GM19397 (cell line): ENCODE measurements around the gene SLC25A18.
"Not testable (repeated sequence)": the region's sequence is repeated elsewhere in the genome, so short reads cannot be mapped to it uniquely, and the experiment has no call there.

Experiments
- ATAC-seq: cut with Tn5 transposase; IDR thresholded peaks from one replicate; pipeline ENCODE4 v1.9.1; 2021; ENCODE audit warnings: mild to moderate bottlenecking, moderate library complexity; ENCODE audit not compliant: unreplicated experiment

Gene SLC25A18, protein sequence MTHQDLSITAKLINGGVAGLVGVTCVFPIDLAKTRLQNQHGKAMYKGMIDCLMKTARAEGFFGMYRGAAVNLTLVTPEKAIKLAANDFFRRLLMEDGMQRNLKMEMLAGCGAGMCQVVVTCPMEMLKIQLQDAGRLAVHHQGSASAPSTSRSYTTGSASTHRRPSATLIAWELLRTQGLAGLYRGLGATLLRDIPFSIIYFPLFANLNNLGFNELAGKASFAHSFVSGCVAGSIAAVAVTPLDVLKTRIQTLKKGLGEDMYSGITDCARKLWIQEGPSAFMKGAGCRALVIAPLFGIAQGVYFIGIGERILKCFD

GRCh38 chr22:17562906-17563870 is at the start of gene SLC25A18:
SLC25A18 (plus strand) TSS chr22:17563498; CDS start chr22:17579945, 16,447 bp downstream.
- ATAC-seq: no peak

DNA sequence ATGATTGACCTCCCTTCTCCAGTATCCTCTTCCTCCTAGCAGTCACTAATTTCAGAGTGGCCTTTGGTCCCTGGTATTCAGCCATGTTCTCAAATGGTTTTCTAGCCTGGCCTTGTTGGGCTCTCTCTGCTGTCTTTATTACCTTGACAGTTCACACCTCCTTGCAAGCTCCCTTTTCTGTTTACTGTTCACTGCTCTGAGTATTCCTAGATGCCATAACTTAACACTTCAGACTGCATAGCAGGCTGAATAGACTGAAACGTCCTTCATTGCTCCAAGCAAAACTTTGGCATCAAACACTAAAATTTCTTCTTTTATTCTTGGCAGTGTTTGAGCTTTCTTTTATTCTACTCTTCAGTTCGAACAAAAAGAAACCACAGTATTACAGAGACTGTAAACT is 49.7 kb upstream of the SLC25A18 start:
- ATAC-seq: no peak

DNA sequence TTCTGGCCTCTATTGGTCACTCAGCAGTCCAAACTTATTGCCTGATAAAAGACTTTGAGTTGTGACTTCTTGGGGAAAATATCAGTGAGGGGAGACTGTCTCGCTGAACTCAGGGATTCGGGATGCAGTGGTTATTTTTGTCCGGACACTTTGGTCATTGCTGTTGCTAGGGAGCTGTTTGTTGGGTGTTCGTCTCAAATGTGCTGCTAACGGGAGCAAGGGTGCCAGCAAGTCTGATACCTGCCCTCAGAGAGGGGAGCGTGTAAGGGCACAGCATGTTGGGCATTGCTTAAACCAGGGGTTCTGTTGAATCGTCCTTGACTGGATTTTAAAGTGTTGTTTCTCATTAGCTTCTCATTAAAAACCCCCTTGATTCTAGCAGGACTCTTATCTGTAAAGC is 49.2 kb upstream of the SLC25A18 start:
- ATAC-seq: no peak

GRCh38 chr22:17518406-17518805 is 44.9 kb upstream of the SLC25A18 start:
- no peak for ATAC-seq

- ATAC-seq: not testable (repeated sequence)
Observed at GRCh38 chr22:17521971-17522370, 41.3 kb upstream of the SLC25A18 start.

DNA sequence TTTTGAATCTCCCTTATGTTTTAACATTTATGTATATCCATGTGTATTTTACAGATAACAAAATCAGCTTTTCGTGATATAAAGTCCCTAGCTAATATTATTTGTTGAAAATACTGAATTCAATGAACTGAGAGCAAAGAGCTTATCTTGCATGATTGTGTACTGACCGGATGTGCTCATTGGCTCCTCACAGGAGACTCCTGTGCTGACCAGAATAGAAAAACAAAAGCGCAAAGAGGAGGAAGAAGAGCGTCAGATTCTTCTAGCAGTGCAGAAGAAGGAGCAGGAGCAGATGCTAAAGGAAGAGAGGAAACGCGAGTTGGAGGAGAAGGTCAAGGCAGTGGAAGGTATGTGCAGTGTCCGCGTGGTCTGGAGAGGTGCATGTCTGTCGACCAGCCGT is 39.4 kb upstream of the SLC25A18 start:
- ATAC-seq: no peak

GRCh38 chr22:17536269-17536668 is 27.0 kb upstream of the SLC25A18 start:
- ATAC-seq: no peak

- no peak for ATAC-seq
Observed at GRCh38 chr22:17537155-17537554, 26.1 kb upstream of the SLC25A18 start.

- ATAC-seq: no peak
Observed at GRCh38 chr22:17540481-17540880, 22.8 kb upstream of the SLC25A18 start.

GRCh38 chr22:17541476-17541875 is 21.8 kb upstream of the SLC25A18 start:
- ATAC-seq: no peak

GRCh38 chr22:17542452-17542851 is 20.8 kb upstream of the SLC25A18 start:
- ATAC-seq: no peak

DNA sequence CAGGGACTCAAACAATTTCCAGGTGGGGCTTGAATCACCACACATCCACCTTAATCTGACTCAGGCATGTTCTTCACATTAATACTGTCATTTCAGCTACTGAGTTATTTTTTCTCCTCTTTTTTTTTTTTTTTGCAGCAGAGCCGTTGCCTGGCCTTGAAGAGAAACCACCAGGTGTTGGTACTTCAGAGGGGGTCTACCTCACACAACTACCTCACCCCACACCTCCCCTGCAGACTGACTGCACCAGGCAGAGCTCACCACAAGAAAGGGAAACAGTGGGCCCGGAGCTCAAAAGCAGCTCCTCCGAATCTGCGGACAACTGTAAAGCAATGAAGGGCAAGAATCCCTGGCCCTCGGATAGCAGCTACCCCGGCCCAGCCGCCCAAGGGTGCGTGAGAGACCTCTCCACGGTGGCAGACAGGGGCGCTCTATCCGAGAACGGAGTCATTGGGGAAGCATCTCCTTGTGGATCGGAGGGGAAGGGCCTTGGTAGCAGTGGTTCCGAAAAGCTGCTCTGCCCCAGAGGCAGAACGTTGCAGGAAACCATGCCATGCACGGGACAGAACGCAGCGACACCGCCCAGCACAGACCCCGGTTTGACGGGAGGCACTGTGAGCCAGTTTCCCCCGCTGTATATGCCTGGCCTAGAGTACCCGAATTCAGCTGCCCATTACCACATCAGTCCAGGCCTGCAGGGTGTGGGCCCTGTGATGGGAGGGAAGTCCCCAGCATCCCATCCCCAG is 15.1 kb upstream of the SLC25A18 start:
- ATAC-seq: no peak

GRCh38 chr22:17548756-17549035 is 14.6 kb upstream of the SLC25A18 start:
- no peak for ATAC-seq

DNA sequence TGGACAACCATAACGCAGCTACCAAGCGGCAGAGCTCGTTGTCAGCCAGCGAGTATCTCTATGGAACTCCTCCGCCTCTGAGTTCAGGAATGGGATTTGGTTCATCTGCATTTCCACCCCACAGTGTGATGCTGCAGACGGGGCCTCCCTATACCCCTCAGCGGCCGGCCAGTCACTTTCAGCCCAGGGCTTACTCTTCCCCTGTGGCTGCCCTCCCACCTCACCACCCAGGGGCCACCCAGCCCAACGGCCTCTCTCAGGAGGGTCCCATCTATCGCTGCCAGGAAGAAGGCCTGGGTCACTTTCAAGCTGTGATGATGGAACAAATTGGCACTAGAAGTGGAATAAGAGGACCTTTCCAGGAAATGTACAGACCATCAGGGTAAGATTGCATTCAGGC is 14.1 kb upstream of the SLC25A18 start:
- ATAC-seq: no peak

DNA sequence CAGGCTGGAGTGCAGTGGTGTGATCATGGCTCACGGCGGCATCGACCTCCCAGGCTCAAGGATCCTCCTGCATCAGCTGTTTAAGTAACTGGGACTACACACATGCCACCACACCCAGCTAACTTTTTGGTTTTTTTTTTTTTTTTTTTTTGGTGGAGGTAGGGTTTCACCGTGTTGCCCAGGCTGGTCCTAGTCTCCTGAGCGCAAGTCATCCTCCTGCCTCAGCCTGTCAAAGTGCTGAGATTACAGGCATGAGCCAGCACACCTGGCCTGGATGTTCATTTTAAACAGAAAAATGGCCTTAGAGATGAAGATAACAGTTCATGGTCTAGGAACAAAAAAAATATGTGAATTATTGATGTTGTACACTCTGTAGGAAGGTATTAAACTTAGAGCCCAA is 13.6 kb upstream of the SLC25A18 start:
- ATAC-seq: no peak

GRCh38 chr22:17552737-17553136 is 10.6 kb upstream of the SLC25A18 start:
- ATAC-seq: no peak

- ATAC-seq: no peak
Observed at GRCh38 chr22:17554814-17555213, 8.5 kb upstream of the SLC25A18 start.

DNA sequence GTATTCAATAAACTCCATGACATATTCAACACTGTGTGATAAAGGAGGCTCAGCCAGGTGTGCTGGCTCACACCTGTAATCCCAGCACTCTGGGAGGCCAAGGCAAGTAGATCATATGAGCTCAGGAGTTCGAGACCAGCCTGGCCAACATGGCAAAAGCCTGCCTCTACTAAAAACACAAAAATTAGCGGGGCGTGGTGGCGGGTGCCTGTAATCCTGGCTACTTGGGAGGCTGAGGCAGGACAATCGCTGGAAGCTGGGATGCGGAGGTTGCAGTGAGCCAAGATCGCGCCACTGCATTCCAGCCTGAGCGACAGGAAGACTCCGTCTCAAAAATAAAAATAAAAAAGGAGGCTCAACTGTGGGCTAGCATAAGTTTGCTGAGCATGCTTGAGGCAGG is 4.1 kb upstream of the SLC25A18 start:
- no peak for ATAC-seq

GRCh38 chr22:17563936-17564391 is 666 bp downstream of the SLC25A18 start:
- ATAC-seq: no peak

DNA sequence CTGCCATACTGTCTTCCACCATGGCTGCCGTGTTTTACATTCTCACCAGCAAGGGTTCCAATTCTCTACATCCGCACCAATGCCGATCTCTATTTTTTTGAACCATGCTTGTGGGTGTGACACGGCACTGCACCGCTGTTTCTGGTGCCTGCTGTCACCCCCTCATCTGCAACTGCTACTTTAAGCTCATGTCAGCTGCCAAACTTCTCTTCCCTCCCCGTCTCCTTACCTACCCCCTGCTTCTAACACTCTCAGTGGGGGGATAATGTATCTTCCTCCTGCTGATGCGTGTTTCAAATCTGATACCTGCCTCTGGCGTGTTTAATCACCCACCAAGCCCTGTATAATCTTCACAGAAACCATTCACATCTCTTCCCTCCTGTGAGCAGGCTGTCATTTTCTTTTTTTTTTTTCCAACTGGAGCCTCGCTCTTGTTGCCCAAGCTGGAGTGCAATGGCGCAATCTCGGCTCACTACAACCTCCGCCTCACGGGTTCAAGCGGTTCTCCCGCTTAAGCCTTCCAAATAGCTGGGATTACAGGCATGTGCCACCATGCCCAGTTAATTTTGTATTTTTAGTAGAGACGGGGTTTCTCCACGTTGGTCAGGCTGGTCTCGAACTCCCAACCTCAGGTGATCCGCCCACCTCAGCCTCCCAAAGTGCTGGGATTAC is 2.9 kb downstream of the SLC25A18 start:
- ATAC-seq: not testable (repeated sequence)

- ATAC-seq: no peak
Observed at GRCh38 chr22:17566776-17567175, 3.5 kb downstream of the SLC25A18 start.
